GM12801 (cell line): ENCODE data around the gene ZNF358.

Experiments
- CTCF ChIP-seq: IDR thresholded peaks from one replicate; pipeline ENCODE4 v1.5.1; 2011; ENCODE audit warnings: control low read depth; ENCODE audit not compliant: insufficient read length; ENCODE audit errors: extremely low read depth

The ZNF358 gene

GRCh38 chr19:7492558-7492957, 23.3 kb upstream of the ZNF358 start:
- TF ChIP-seq CTCF, result no peak

GRCh38 chr19:7494416-7495098, 21.3 kb upstream of the ZNF358 start:
- TF ChIP-seq CTCF, result no peak

- no peak for TF ChIP-seq CTCF
Measured at GRCh38 chr19:7497292-7497691, 18.6 kb upstream of the ZNF358 start.

GRCh38 chr19:7500811-7501450, 15.0 kb upstream of the ZNF358 start:
- TF ChIP-seq CTCF, result no peak

GRCh38 chr19:7502552-7502951, 13.4 kb upstream of the ZNF358 start:
- TF ChIP-seq CTCF, result no peak

GRCh38 chr19:7504684-7505083, 11.2 kb upstream of the ZNF358 start:
- no peak for TF ChIP-seq CTCF

GRCh38 chr19:7505288-7505681, 10.6 kb upstream of the ZNF358 start:
- no peak for TF ChIP-seq CTCF
